OCI-LY1 (cell line): ENCODE measurements around the gene MKRN2OS.

Experiments used
- H2AFZ ChIP-seq: fragments of 200-600 bp; sonication (generic), shearing (Covaris generic); 2 replicates; pipeline ENCODE4 v1.6.0; 2014; ENCODE audit warnings: antibody characterized with exemption, mild to moderate bottlenecking, low read length
- H3F3A ChIP-seq: fragments of 200-600 bp; sonication (generic), shearing (Covaris generic); 2 replicates; pipeline ENCODE4 v1.6.0; 2014; ENCODE audit warnings: mild to moderate bottlenecking, antibody characterized with exemption, low read length, moderate library complexity; ENCODE audit not compliant: insufficient read depth
- H3K27ac ChIP-seq: fragments of 200-600 bp; sonication (generic); 2 replicates; pipeline ENCODE4 v1.5.1; 2014; ENCODE audit warnings: low read length, mixed run types, mild to moderate bottlenecking, low read depth; ENCODE audit not compliant: poor library complexity, severe bottlenecking
- H3K27me3 ChIP-seq: fragments of 200-600 bp; sonication (generic); 2 replicates; pipeline ENCODE4 v1.6.0; 2014; ENCODE audit warnings: antibody characterized with exemption, mild to moderate bottlenecking, low read length, moderate library complexity; ENCODE audit not compliant: insufficient read depth
- H3K36me3 ChIP-seq: fragments of 200-600 bp; sonication (generic); 2 replicates; pipeline ENCODE4 v1.6.1; 2014; ENCODE audit warnings: mild to moderate bottlenecking, antibody characterized with exemption, low read length, moderate library complexity, mixed read lengths; ENCODE audit not compliant: insufficient read depth
- H3K4me1 ChIP-seq: fragments of 200-600 bp; sonication (generic); 2 replicates; pipeline ENCODE4 v1.5.1; 2014; ENCODE audit warnings: mild to moderate bottlenecking, low read length, moderate library complexity; ENCODE audit not compliant: insufficient read depth, severe bottlenecking
- H3K4me2 ChIP-seq: fragments of 200-600 bp; sonication (generic), shearing (Covaris generic); 2 replicates; pipeline ENCODE4 v1.6.1; 2014; ENCODE audit warnings: low read length
- H3K4me3 ChIP-seq: fragments of 200-600 bp; sonication (generic); 2 replicates; pipeline ENCODE4 v1.5.1; 2014; ENCODE audit warnings: low read length, low read depth, mild to moderate bottlenecking, mixed read lengths; ENCODE audit not compliant: poor library complexity, severe bottlenecking
- H3K79me2 ChIP-seq: fragments of 200-600 bp; shearing (Covaris generic); 2 replicates; pipeline ENCODE4 v1.6.1; 2016; ENCODE audit warnings: mixed run types, low read length, mixed read lengths; ENCODE audit not compliant: insufficient read depth
- H3K9ac ChIP-seq: fragments of 200-600 bp; sonication (generic), shearing (Covaris generic); 2 replicates; pipeline ENCODE4 v1.6.1; 2014; ENCODE audit warnings: mild to moderate bottlenecking, low read length, mixed read lengths
- H3K9me2 ChIP-seq: fragments of 200-600 bp; sonication (generic), shearing (Covaris generic); 2 replicates; pipeline ENCODE4 v1.6.1; 2014; ENCODE audit warnings: low read depth, mild to moderate bottlenecking, low read length, mixed read lengths
- H3K9me3 ChIP-seq: fragments of 200-600 bp; shearing (Covaris generic); 2 replicates; pipeline ENCODE4 v1.6.1; 2014; ENCODE audit warnings: low read length, mixed read lengths
- H4K20me1 ChIP-seq: fragments of 200-600 bp; sonication (generic), shearing (Covaris generic); 2 replicates; pipeline ENCODE4 v1.6.0; 2016; ENCODE audit warnings: mild to moderate bottlenecking, low read length; ENCODE audit not compliant: insufficient read depth
- CTCF ChIP-seq: fragments of 200-600 bp; sonication (generic), shearing (Covaris generic); IDR thresholded peaks from 2 replicates; pipeline ENCODE4 v1.5.1; 2017; ENCODE audit warnings: mild to moderate bottlenecking, antibody characterized with exemption, low read length, moderate library complexity, mixed read lengths
- EZH2 ChIP-seq: fragments of 200-600 bp; sonication (generic), shearing (Covaris generic); IDR thresholded peaks from 2 replicates; pipeline ENCODE4 v1.8.0; 2017; ENCODE audit warnings: borderline replicate concordance, mixed run types, mild to moderate bottlenecking, antibody characterized with exemption, low read length, moderate library complexity, mixed read lengths

MKRN2OS gene

DNA sequence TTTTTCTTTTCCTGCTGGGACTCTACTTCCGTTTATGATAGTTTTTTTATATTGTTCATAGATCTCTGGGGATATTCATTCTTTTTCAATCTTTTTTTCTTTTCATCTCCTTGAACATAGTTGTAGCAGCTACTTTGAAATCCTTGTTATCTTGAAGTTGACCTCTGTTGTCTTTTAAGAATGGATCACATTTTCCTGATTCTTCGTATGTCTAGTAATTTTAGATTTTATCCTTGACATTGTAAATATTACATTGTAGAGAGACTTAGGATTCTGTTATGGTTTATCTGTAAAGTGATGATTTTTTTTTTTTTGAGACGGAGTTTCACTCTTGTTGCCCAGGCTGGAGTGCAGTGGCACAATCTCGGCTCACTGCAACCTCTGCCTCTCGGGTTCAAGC is 32.1 kb upstream of the MKRN2OS start:
- TF ChIP-seq CTCF (no peak), EZH2 (no peak)
- Histone ChIP-seq H3K4me3 (no peak overlapping the region), H4K20me1 (no peaks in the 10 kb centered on the region), H3K9me3 (no peaks in the 10 kb centered on the region), H3K4me2 (no peak overlapping the region), H2AFZ (no peak overlapping the region), H3K79me2 (no peaks in the 10 kb centered on the region), H3K9ac (no peak overlapping the region), H3F3A (no peaks in the 10 kb centered on the region), H3K36me3 (peaks cover 80% of the 10 kb centered on the region), H3K27ac (no peak overlapping the region), H3K27me3 (no peaks in the 10 kb centered on the region), H3K9me2 (no peaks in the 10 kb centered on the region), H3K4me1 (no peaks in the 10 kb centered on the region)

GRCh38 chr3:12574661-12575060 is 29.4 kb upstream of the MKRN2OS start:
- no peaks in the 10 kb centered on the region for H3K79me2 ChIP-seq

DNA sequence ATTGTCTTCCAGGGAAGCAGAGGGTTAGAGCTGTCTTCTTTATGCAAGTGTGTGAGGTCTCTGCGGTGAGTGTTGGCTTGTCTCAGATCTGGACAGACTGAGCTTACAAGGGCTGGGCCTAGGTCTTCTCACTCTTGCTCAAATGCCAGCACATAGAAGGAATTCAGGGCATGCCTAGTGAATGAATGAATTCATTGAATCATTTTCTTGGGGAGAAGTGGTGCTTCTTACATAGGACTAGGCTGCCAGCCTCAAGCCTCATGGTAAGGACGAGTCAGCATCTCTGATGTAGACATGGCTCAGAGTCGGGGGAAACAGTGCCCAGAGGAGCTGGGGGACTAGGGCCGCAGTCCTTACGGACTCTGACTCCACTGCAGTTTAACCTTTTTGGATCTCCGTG is 28.8 kb upstream of the MKRN2OS start:
- Histone ChIP-seq H4K20me1 (no peaks in the 10 kb centered on the region), H3K9ac (no peak overlapping the region), H3K36me3 (peaks cover 84% of the 10 kb centered on the region), H3K27me3 (no peaks in the 10 kb centered on the region), H3K4me1 (no peaks in the 10 kb centered on the region), H3K9me3 (no peaks in the 10 kb centered on the region), H3K27ac (no peak overlapping the region), H3K9me2 (no peaks in the 10 kb centered on the region), H3K79me2 (no peaks in the 10 kb centered on the region), H3K4me2 (no peak overlapping the region), H3K4me3 (no peak overlapping the region), H2AFZ (no peak overlapping the region), H3F3A (no peaks in the 10 kb centered on the region)
- TF ChIP-seq CTCF (no peak), EZH2 (no peak)

More at GRCh38 chr3:12574661-12575060, 29.4 kb upstream of the MKRN2OS start:
- H3K9me3 ChIP-seq, result no peaks in the 10 kb centered on the region
- no peak overlapping the region for H2AFZ ChIP-seq
- no peaks in the 10 kb centered on the region for H3K27me3 ChIP-seq
- H3K4me1 ChIP-seq, result no peaks in the 10 kb centered on the region
- H3K4me2 ChIP-seq, result no peak overlapping the region
- H4K20me1 ChIP-seq, result no peaks in the 10 kb centered on the region
- peaks cover 86% of the 10 kb centered on the region for H3K36me3 ChIP-seq
- no peaks in the 10 kb centered on the region for H3K9me2 ChIP-seq
- no peak overlapping the region for H3K4me3 ChIP-seq
- TF ChIP-seq CTCF, result no peak
- no peak for TF ChIP-seq EZH2
- H3K27ac ChIP-seq, result no peak overlapping the region
- no peaks in the 10 kb centered on the region for H3F3A ChIP-seq
- H3K9ac ChIP-seq, result no peak overlapping the region
